Activated CD4-positive, alpha-beta T cell treated with anti-CD3 and anti-CD28 coated beads, Interleukin-2, amount 50 U/mL, for 48 hours (primary cell): ENCODE results near the gene GRIN3A.

Experiments
- DNase-seq, 2 experiments: peaks; one replicate each; pipeline ENCODE4 v3.0.0-alpha.2; 2020

GRIN3A gene

GRCh38 chr9:101705135-101705661 lies 33.2 kb downstream of the GRIN3A start:
- DNase-seq = peak; percentile 21 to 34

- DNase-seq = no peak
These were observed 36.2 kb downstream of the GRIN3A start for GRCh38 chr9:101702257-101702656.

- DNase-seq = no peak
These were observed 44.7 kb downstream of the GRIN3A start for GRCh38 chr9:101693546-101694336.

- DNase-seq = no peak
These were observed 46.8 kb downstream of the GRIN3A start for GRCh38 chr9:101691657-101692056.

- no peak for DNase-seq
These were observed 49.4 kb downstream of the GRIN3A start for GRCh38 chr9:101689039-101689438.

- no peak for DNase-seq
These were observed 53.8 kb downstream of the GRIN3A start for GRCh38 chr9:101684665-101685064.

- no peak for DNase-seq
These were observed 55.2 kb downstream of the GRIN3A start for GRCh38 chr9:101683236-101683635.

- no peak for DNase-seq
These were observed 60.6 kb downstream of the GRIN3A start for GRCh38 chr9:101677861-101678260.

GRCh38 chr9:101675341-101675740 lies 63.1 kb downstream of the GRIN3A start:
- DNase-seq = no peak

GRCh38 chr9:101674165-101674564 lies 64.3 kb downstream of the GRIN3A start:
- no peak for DNase-seq

GRCh38 chr9:101673642-101674041 lies 64.8 kb downstream of the GRIN3A start:
- DNase-seq = no peak

GRCh38 chr9:101671567-101671966 lies 66.9 kb downstream of the GRIN3A start:
- no peak for DNase-seq

- DNase-seq = no peak
These were observed 70.0 kb downstream of the GRIN3A start for GRCh38 chr9:101668421-101668820.

- no peak for DNase-seq
These were observed 74.0 kb downstream of the GRIN3A start for GRCh38 chr9:101664453-101664852.

GRCh38 chr9:101652601-101653175 lies 85.8 kb downstream of the GRIN3A start:
- DNase-seq = no peak

- no peak for DNase-seq
These were observed 88.3 kb downstream of the GRIN3A start for GRCh38 chr9:101650142-101650541.

GRCh38 chr9:101648493-101648892 lies 90.0 kb downstream of the GRIN3A start:
- DNase-seq = no peak

GRCh38 chr9:101639785-101640665 lies 98.4 kb downstream of the GRIN3A start:
- DNase-seq = no peak

- no peak for DNase-seq
These were observed 99.1 kb downstream of the GRIN3A start for GRCh38 chr9:101639311-101639710.

- no peak for DNase-seq
These were observed 102.2 kb downstream of the GRIN3A start for GRCh38 chr9:101636247-101636646.

GRCh38 chr9:101635473-101635872 lies 103.0 kb downstream of the GRIN3A start:
- DNase-seq = no peak

GRCh38 chr9:101634741-101635409 lies 103.6 kb downstream of the GRIN3A start:
- DNase-seq = no peak

GRCh38 chr9:101632611-101633010 lies 105.8 kb downstream of the GRIN3A start:
- DNase-seq = no peak
